PC-9 (cell line): Measurements from ENCODE around the gene SLC22A9.

Experiments used
- EZH2 ChIP-seq: fragments of 200-600 bp; sonication (generic); IDR thresholded peaks from 2 replicates; pipeline ENCODE4 v1.8.0; 2017; ENCODE audit warnings: antibody characterized with exemption, low read depth
- TF ChIP-seq, protein P1 (sequence below): fragments of 200-600 bp; sonication (generic); conservative IDR thresholded peaks from 2 replicates; pipeline ENCODE4 v1.6.1; 2017; ENCODE audit warnings: mixed run types, antibody characterized with exemption, mild to moderate bottlenecking, moderate library complexity

DNA sequence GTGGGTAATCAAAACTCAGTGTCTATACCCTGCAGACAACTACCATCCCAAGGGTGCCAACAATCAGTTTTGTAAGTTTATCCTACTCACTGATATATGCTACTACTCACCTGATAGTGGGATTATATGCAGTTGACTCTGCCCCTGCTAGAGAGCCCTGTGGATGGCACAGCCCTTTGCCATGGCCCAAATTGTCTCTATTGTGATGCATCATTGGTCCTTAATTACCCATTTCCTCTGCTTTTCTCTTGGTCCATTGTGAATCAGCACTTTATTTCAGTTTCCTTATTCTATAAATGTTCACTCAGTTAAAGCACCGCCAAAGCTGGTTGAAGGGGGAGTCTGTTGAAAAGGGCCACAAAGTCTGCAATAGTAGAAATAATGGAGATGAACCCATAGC, 79.1 kb downstream of the SLC22A9 start:
- TF ChIP-seq, protein P1, sequence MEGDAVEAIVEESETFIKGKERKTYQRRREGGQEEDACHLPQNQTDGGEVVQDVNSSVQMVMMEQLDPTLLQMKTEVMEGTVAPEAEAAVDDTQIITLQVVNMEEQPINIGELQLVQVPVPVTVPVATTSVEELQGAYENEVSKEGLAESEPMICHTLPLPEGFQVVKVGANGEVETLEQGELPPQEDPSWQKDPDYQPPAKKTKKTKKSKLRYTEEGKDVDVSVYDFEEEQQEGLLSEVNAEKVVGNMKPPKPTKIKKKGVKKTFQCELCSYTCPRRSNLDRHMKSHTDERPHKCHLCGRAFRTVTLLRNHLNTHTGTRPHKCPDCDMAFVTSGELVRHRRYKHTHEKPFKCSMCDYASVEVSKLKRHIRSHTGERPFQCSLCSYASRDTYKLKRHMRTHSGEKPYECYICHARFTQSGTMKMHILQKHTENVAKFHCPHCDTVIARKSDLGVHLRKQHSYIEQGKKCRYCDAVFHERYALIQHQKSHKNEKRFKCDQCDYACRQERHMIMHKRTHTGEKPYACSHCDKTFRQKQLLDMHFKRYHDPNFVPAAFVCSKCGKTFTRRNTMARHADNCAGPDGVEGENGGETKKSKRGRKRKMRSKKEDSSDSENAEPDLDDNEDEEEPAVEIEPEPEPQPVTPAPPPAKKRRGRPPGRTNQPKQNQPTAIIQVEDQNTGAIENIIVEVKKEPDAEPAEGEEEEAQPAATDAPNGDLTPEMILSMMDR = no peak
- TF ChIP-seq EZH2 = no peak
